GM21528 (cell line): ENCODE results near the gene DRICH1.
"Not testable (repeated sequence)": the region's sequence is repeated elsewhere in the genome, so short reads cannot be mapped to it uniquely, and the experiment has no call there.

ENCODE experiments used
- ATAC-seq: cut with Tn5 transposase; IDR thresholded peaks from one replicate; pipeline ENCODE4 v1.9.1; 2021; ENCODE audit warnings: mild to moderate bottlenecking, moderate library complexity; ENCODE audit not compliant: unreplicated experiment, low FRiP score

Gene DRICH1

GRCh38 chr22:23652286-23652685 is 20.2 kb upstream of the DRICH1 start:
- ATAC-seq: no peak

- no peak for ATAC-seq
Measured at GRCh38 chr22:23651676-23652075, 19.6 kb upstream of the DRICH1 start.

GRCh38 chr22:23649071-23649501 is 17.0 kb upstream of the DRICH1 start:
- no peak for ATAC-seq

- ATAC-seq: not testable (repeated sequence)
Measured at GRCh38 chr22:23646526-23646925, 14.4 kb upstream of the DRICH1 start.

- not testable (repeated sequence) for ATAC-seq
Measured at GRCh38 chr22:23640206-23640605, 8.1 kb upstream of the DRICH1 start.

- no peak for ATAC-seq
Measured at GRCh38 chr22:23639661-23640060, 7.5 kb upstream of the DRICH1 start.

GRCh38 chr22:23638611-23639010 is 6.5 kb upstream of the DRICH1 start:
- ATAC-seq: no peak

GRCh38 chr22:23635291-23635690 is 3.2 kb upstream of the DRICH1 start:
- ATAC-seq: not testable (repeated sequence)

GRCh38 chr22:23628056-23628743 is 3.9 kb downstream of the DRICH1 start:
- ATAC-seq: not testable (repeated sequence)

- ATAC-seq: not testable (repeated sequence)
Measured at GRCh38 chr22:23627401-23628055, 4.6 kb downstream of the DRICH1 start.

GRCh38 chr22:23626286-23626975 is 5.7 kb downstream of the DRICH1 start:
- ATAC-seq: no peak

- ATAC-seq: no peak
Measured at GRCh38 chr22:23622634-23623033, 9.5 kb downstream of the DRICH1 start.

- not testable (repeated sequence) for ATAC-seq
Measured at GRCh38 chr22:23621916-23622315, 10.2 kb downstream of the DRICH1 start.

- no peak for ATAC-seq
Measured at GRCh38 chr22:23621082-23621780, 10.9 kb downstream of the DRICH1 start.

GRCh38 chr22:23613193-23613972 is 18.7 kb downstream of the DRICH1 start:
- ATAC-seq: no peak

- ATAC-seq: no peak
Measured at GRCh38 chr22:23609983-23610781, 21.9 kb downstream of the DRICH1 start.

- ATAC-seq: no peak
Measured at GRCh38 chr22:23608583-23608982, 23.5 kb downstream of the DRICH1 start.

GRCh38 chr22:23606204-23607131 is 25.7 kb downstream of the DRICH1 start:
- no peak for ATAC-seq
